ENCODE results near the gene PYGB. TPM values are rescaled to one million over a fixed set of nuclear protein-coding genes. Genes with fewer than 3 reads are reported as not detected.
A peak's percentile ranks its signal among the peaks of the same experiment; 100 is the strongest.
"Not testable (repeated sequence)": the region's sequence is repeated elsewhere in the genome, so short reads cannot be mapped to it uniquely, and the experiment has no call there.

Gene PYGB
- total RNA-seq, 1 donor from 2014 or later, result 46.6 TPM

DNA sequence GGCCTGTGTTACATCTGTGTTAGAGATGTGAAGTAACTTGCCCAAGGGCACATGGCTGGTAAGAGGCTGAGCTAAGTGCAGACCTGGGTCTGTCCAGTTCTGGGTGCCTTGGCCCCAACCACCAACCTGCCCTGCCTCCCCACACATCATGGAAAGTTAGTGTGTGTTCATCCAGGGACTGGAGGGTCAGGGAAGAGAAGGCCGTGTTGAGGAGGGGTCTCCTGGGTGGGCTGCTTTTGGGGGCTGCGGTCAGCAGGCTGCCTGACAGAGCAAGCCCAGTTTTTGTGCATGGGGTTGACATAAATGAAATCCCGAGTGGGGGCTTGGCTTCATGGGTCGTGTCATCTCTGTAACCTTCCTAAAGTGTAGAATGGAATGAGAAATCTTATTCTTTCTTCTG, 10.9 kb downstream of the PYGB start:
- no peak overlapping the region for H3K27ac Mint-ChIP-seq
- TF ChIP-seq, protein P1, sequence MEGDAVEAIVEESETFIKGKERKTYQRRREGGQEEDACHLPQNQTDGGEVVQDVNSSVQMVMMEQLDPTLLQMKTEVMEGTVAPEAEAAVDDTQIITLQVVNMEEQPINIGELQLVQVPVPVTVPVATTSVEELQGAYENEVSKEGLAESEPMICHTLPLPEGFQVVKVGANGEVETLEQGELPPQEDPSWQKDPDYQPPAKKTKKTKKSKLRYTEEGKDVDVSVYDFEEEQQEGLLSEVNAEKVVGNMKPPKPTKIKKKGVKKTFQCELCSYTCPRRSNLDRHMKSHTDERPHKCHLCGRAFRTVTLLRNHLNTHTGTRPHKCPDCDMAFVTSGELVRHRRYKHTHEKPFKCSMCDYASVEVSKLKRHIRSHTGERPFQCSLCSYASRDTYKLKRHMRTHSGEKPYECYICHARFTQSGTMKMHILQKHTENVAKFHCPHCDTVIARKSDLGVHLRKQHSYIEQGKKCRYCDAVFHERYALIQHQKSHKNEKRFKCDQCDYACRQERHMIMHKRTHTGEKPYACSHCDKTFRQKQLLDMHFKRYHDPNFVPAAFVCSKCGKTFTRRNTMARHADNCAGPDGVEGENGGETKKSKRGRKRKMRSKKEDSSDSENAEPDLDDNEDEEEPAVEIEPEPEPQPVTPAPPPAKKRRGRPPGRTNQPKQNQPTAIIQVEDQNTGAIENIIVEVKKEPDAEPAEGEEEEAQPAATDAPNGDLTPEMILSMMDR (IDR thresholded peaks at IDR 0.05; ENCODE audit: unreplicated experiment), result no peak
- no peak for DNase-seq (ENCODE audit: low spot score in 2 of 2, unreplicated experiment in 2 of 2)

DNA sequence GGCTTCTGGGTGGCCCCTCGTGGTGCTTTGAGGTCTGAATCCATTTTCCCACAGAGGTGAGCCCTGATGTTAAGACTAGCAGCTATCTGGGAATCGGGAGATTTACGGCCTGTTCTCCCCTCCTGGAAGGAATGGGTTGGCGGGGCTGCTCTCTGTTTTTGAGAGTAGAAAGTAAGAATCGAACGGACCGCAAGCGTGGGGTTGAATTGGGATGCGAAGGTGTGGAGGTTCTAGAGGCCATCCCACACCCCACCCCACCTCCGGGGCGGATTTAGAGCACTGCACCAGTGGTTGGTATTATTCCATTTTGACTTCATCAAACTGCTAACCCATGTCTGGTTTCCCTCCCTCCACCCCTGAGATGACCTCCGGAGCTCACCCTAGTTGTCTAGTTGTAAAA, 11.5 kb downstream of the PYGB start:
- TF ChIP-seq, protein P1 (IDR thresholded peaks at IDR 0.05; ENCODE audit: unreplicated experiment), result no peak
- Mint-ChIP-seq H3K27me3 (ENCODE audit: low read depth) (no peaks in the 10 kb centered on the region), H3K4me1 (no peaks in the 10 kb centered on the region), H3K36me3 (peaks cover 44% of the 10 kb centered on the region), H3K27ac (no peak overlapping the region), H3K4me3 (no peak overlapping the region), H3K9me3 (peaks cover 20% of the 10 kb centered on the region)
- DNase-seq (ENCODE audit: low spot score in 2 of 2, unreplicated experiment in 2 of 2), result no peak

More for the DNA sequence above, 10.9 kb downstream of the PYGB start:
- Mint-ChIP-seq H3K27me3 (ENCODE audit: low read depth) (no peaks in the 10 kb centered on the region), H3K9me3 (peaks cover 16% of the 10 kb centered on the region), H3K4me3 (no peak overlapping the region), H3K36me3 (peaks cover 42% of the 10 kb centered on the region), H3K4me1 (no peaks in the 10 kb centered on the region)

DNA sequence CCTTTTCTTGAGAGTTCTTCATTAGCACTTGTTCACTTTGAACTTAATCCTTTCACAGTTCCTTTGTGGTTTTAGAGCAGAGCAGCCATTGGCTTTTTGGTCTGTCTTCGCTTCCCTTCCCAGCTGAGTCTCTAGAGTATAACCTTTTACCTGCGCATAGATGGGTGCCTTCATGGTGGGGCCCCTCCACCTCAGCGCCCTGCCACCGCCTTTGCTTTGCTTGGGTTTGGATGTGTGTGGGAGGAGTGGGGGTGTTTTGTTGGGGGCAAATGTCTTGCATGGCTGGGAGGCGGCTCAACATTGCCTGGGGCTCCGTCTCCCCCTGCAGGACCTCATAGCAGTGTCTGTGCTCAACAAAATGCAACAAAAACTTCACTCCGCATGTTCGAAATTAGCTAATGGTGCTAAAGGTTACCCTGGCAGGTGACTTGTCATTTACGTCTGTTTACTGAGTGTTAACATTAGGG, 11.9 kb downstream of the PYGB start:
- TF ChIP-seq, protein P1 (IDR thresholded peaks at IDR 0.05; ENCODE audit: unreplicated experiment), result no peak
- H3K27ac Mint-ChIP-seq, result no peak overlapping the region
- H3K9me3 Mint-ChIP-seq, result peaks cover 24% of the 10 kb centered on the region
- H3K36me3 Mint-ChIP-seq, result peaks cover 49% of the 10 kb centered on the region
- no peaks in the 10 kb centered on the region for H3K27me3 Mint-ChIP-seq (ENCODE audit: low read depth)
- DNase-seq (ENCODE audit: low spot score in 2 of 2, unreplicated experiment in 2 of 2), result no peak
- no peaks in the 10 kb centered on the region for H3K4me1 Mint-ChIP-seq
- H3K4me3 Mint-ChIP-seq, result no peak overlapping the region

DNA sequence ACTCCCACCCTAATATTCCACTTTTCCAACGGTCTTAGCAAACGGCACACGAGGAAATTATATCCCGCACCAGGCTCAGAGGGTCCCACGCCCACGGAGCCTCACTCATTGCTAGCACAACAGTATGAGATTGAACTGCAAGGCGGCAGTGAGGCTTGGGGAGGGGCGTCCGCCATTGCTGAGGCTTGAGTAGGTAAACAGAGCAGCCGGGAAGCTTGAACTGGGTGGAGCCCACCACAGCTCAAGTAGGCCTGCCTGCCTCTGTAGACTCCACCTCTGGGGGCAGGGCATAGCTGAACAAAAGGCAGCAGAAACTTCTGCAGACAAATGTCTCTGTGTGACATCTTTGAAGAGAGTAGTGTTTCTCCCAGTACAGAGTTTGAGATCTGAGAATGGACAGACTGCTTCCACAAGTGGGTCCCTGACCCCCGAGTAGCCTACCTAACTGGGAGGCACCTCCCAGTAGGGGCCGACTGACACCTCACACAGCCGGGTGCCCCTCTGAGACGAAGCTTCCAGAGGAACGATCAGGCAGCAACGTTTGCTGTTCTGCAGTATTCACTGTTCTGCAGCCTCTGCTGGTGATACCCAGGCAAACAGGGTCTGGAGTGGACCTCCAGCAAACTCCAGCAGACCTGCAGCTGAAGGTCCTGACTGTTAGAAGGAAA, 13.0 kb downstream of the PYGB start:
- H3K36me3 Mint-ChIP-seq, result peaks cover 51% of the 10 kb centered on the region
- H3K9me3 Mint-ChIP-seq, result peaks cover 24% of the 10 kb centered on the region
- not testable (repeated sequence) for DNase-seq (ENCODE audit: low spot score in 2 of 2, unreplicated experiment in 2 of 2); H3K4me3 Mint-ChIP-seq; H3K27me3 Mint-ChIP-seq (ENCODE audit: low read depth); H3K4me1 Mint-ChIP-seq; H3K27ac Mint-ChIP-seq

DNA sequence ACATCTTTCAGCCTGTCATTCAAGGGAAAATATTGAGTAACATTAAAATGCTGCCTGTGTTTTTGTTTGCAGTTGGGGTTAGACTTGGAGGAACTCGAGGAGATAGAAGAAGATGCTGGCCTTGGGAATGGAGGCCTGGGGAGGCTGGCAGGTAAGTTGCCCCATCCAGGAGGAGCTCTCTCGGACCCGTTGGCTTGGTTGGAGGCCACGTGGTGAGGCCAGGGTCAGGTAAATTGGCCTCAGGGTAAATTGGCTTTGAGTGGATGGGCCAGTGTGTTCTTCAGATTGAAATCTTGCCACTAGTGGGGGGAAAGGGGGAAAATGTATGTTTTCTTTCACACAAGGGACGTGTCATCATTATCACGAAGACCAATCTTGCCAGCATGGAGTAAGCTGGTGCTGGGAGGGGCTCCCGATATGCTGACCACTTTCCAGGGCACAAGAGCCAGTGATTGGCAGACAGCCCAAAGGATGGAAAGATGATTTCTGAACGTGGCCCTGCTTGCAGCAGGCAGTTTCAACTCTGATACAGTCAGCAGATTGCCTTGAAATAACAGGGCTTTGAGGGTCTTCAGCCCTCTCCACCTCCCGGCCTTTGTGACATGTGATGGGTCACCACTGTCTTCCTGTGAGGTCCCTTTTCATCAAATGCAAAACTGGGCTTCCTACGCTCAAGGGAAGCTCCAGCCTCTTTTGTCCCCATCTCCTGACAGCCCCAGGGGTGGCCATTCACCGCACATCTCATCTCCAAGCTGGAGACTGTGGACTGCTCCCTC, 21.4 kb downstream of the PYGB start:
- no peak overlapping the region for H3K4me3 Mint-ChIP-seq
- peaks cover 5% of the 10 kb centered on the region for H3K9me3 Mint-ChIP-seq
- no peaks in the 10 kb centered on the region for H3K4me1 Mint-ChIP-seq
- no peaks in the 10 kb centered on the region for H3K27me3 Mint-ChIP-seq (ENCODE audit: low read depth)
- TF ChIP-seq, protein P1 (IDR thresholded peaks at IDR 0.05; ENCODE audit: unreplicated experiment), result no peak
- no peak overlapping the region for H3K27ac Mint-ChIP-seq
- DNase-seq (ENCODE audit: low spot score in 2 of 2, unreplicated experiment in 2 of 2), result no peak
- H3K36me3 Mint-ChIP-seq, result peaks cover 38% of the 10 kb centered on the region

- no peaks in the 10 kb centered on the region for H3K27me3 Mint-ChIP-seq (ENCODE audit: low read depth)
- peaks cover 35% of the 10 kb centered on the region for H3K36me3 Mint-ChIP-seq
- no peak overlapping the region for H3K27ac Mint-ChIP-seq
- TF ChIP-seq, protein P1 (IDR thresholded peaks at IDR 0.05; ENCODE audit: unreplicated experiment), result no peak
- no peaks in the 10 kb centered on the region for H3K9me3 Mint-ChIP-seq
- no peaks in the 10 kb centered on the region for H3K4me1 Mint-ChIP-seq
- no peak overlapping the region for H3K4me3 Mint-ChIP-seq
- peak in 1 of 2 experiments; percentile 33 for DNase-seq (ENCODE audit: low spot score in 2 of 2, unreplicated experiment in 2 of 2)
Observed at GRCh38 chr20:25269833-25270170, 21.9 kb downstream of the PYGB start.

Data from mesothelial cell of epicardium (in vitro differentiated cells).